SW 1271 (cell line): ENCODE measurements around the gene SERPINA4.
A peak's percentile ranks its signal among the peaks of the same experiment; 100 is the strongest.

ENCODE experiments used
- DNase-seq, 2 experiments: peaks; one replicate each; lab custom pipeline; 2025; lab: John Stamatoyannopoulos, UW

Gene SERPINA4

DNA sequence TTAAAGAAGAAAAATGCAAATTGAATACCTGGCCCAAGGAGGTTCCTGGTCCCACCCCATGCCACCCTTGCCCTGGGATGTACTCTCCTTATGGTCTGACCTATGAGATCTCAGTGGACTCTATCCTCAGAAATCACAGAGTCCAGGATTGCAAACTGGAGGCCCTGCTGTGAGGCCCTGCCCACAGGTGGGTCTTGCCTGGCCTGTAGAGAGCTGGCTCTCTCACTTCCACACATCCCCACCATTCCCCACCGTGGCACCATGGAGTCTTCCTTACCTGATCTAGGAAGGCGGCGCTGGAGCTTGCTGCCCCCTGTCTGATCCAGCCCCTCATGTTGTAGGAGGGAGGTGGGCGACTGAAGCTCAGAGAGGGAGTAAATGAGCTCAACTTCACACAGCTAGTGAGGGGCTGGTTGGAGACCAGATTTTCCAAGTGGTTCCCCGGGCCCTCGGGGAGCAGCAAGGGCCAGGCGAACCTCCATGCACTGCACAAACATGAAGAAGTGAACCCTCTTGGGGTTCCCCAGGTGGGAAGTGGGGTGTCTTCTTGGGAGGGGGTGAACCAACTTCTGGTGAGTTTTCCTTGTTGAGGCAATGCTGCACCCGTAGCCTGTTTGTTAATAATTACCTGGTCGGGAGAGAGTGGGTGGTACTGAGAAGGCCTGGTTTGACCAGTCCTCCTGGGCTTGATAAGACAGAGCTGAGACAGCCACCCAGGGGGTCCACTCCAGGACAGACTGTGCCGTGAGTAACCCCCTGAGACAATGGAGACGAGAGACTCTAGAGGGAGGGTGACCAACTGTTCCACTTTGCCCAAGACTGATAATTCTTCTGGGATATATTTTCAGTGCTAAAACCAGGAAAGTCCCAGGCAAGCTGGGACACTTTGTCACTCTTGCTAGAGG lies at the start of gene SERPINA4:
TSS of gene SERPINA4 (plus strand) at position 692 of the 905 bp plus-strand sequence. CDS start 2,041 bp downstream, outside the sequence.
- no peak for DNase-seq

GRCh38 chr14:94514351-94514750 lies 46.9 kb upstream of the SERPINA4 start:
- no peak for DNase-seq

DNA sequence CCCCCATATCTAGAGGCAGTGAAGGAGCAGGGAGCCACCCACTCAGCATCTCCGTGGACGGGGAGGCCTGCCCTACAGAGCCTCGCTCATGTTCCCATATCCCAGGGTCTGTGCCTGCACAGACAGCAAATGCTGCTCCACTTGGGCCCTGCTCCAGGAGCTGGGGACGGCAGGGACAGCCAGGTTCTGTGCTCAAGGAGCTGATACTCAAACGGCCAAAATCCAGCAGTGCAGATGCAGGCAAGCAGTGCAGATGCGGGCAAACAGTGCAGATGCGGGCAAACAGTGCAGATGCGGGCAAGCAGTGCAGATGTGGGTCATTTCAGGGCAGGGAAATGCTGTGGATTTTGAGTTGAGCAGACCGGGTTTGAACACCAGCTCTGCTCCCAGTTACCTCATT lies 45.8 kb upstream of the SERPINA4 start:
- no peak for DNase-seq

DNA sequence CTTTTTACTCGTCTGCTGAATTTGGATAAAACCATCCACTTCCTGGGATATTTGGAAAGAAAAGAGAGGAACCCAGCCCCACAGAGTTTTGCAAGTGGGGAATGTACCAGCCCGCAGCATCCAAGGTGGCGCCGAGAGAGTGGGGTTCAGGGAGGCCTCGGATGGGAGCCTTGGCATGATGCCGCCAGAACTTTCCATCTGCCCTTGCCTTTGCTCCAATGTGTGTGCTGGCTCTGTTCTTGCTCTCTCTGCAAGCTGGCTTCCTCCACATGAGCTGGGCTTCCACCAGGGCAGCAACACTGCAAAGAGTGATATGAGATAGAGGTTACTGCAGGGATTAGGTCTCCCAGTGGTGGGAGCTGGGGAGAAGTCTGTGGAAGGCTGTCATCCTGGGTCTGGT lies 45.4 kb upstream of the SERPINA4 start:
- DNase-seq = no peak

GRCh38 chr14:94517248-94517640 lies 44.0 kb upstream of the SERPINA4 start:
- DNase-seq = no peak

GRCh38 chr14:94517641-94518257 lies 43.5 kb upstream of the SERPINA4 start:
- no peak for DNase-seq

GRCh38 chr14:94521375-94522114 lies 39.7 kb upstream of the SERPINA4 start:
- no peak for DNase-seq

DNA sequence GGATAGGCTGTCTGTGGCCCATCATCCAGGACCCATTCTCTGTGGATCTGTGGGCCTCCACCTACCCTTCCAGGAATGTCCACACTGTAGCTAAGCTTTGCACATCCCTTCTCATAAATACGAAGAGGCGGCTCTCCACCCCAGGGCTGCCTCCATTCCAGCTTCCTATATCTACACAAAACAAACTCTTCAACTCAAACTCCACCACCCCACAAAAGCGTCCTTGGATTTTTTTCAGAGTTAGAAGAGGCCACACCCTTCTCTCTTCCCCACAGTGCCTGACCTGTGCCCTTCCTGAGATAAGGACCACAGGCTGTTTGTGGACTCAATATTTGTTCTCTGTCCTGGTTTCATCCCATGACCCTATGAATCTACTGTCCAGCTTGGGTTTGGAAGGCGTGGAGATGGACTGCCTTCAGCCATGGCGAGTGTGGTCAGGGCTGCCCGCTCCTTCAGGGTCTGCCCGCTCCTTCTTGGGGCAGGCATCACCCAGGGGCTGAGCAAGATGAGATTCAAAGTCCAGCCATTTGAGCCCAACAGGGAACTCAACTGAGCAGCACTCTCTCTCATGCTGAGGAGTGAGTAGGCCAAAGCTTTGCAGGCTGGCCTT lies 39.0 kb upstream of the SERPINA4 start:
- DNase-seq = no peak

DNA sequence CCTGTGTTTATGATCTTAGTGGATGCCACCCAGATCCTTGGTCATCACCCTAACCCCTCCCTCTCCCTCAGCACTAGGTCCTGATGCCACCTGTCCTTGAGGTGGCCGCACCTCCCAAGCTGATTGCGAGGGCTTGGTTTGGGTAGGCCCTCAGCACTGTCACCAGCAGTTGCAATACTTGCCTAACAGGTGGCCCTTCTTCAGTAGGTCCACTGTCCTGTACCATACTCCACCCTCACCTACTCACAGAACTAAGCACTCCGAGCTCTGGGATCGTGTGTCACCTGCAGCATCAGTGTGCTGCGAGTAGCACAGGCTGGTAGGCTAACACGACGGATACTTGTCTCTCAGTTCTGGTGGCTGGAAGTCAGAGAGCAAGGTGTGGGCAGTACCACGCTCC lies 38.0 kb upstream of the SERPINA4 start:
- DNase-seq = no peak

GRCh38 chr14:94524093-94524492 lies 37.1 kb upstream of the SERPINA4 start:
- DNase-seq = no peak

DNA sequence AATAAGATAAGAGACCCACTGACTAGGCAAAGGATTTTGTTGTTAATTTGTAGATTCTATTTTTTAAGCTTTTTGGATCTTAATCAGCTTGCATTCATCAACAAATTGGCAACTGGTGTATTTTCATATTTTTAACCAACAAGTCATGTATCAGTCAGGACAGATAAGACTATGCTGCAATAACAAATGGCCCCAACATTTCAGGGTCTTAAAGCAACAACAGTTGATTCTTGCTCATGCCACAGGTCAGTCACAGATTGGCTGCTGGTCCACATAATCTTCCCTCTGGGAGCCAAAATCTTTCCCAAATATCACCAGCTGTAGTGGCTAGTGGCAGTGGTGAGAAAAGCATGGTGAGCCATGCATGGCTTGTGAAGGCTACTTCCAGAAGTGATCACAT lies 30.1 kb upstream of the SERPINA4 start:
- DNase-seq = no peak

GRCh38 chr14:94532447-94532846 lies 28.8 kb upstream of the SERPINA4 start:
- peak in 1 of 2 experiments; percentile 9 for DNase-seq

DNA sequence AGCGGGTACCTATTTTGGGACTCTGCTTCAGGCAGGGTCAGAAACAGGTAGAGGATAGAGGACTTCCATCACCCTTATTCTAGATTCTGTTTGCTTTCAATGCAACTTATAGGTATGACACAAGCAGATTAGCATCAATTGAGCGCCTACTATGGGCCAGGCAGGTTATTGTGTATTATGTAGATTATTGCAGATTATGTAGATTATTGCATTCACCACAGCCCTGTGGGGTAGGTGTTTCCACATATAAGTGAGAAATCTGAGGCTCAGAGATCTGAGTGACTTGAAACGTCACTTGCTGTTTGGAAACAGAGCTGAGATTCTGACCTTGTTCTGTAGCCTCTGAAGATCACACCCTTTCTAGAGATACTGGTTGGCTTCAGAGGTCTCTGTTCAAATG lies 25.7 kb upstream of the SERPINA4 start:
- DNase-seq = no peak

- DNase-seq = no peak
These were observed 24.4 kb upstream of the SERPINA4 start for GRCh38 chr14:94536836-94537235.

GRCh38 chr14:94538070-94538740 lies 23.0 kb upstream of the SERPINA4 start:
- no peak for DNase-seq

DNA sequence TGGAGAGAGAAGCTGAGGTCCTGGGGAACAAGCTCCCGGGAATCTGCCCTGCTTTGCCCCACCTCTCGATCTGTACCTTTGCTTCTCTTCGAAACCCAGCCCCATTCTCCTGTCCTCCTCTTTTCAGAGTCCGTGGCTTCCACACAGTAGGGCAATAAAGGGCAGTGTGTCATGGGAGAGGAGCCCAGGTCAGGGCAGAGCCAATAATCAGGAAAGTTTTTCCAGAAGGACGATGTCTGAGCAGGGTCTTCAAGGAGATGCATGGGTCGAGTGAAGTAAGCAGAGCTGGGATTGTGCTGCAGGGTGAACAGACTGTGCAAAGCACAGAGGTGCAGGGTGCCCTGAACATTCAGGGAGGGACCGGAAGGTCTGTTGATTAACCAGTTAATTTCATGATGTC lies 22.1 kb upstream of the SERPINA4 start:
- DNase-seq = no peak

DNA sequence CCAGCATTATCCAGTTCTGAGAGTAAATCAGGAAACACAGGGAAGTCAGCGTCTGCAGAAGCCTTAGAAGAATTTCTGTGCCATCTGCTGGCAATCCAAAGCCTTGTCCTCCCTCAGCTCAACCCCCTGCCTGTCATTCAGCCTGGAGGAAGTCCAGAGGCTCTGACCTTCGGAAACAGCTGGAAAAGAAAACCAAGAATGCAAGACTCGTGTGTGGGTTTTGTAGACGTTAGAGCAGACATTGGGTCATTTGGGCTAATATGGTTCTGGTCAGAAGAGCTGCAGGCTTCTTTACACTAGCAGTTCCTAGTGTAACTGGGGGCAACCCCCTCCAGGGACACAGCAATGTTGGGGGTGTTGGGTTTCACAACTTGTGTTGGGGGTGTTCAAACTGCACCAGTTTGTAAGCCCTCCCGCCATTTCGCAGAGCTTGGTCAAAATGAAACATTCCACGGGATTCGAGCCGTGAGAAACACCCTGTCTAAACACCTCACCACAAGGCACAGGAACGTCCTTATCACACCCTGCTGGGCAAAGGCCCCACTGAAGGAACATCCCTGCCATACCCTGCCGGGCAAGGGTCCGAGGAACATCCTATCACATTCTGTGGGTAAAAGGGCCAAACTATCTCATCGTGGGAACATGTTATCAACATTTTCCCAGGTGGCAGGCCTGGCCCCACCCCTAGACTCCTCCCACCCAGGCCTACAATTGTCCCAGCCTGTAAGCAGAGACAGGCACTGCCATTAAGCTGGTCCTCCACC lies 21.0 kb upstream of the SERPINA4 start:
- DNase-seq = peak in 1 of 2 experiments; percentile 17

DNA sequence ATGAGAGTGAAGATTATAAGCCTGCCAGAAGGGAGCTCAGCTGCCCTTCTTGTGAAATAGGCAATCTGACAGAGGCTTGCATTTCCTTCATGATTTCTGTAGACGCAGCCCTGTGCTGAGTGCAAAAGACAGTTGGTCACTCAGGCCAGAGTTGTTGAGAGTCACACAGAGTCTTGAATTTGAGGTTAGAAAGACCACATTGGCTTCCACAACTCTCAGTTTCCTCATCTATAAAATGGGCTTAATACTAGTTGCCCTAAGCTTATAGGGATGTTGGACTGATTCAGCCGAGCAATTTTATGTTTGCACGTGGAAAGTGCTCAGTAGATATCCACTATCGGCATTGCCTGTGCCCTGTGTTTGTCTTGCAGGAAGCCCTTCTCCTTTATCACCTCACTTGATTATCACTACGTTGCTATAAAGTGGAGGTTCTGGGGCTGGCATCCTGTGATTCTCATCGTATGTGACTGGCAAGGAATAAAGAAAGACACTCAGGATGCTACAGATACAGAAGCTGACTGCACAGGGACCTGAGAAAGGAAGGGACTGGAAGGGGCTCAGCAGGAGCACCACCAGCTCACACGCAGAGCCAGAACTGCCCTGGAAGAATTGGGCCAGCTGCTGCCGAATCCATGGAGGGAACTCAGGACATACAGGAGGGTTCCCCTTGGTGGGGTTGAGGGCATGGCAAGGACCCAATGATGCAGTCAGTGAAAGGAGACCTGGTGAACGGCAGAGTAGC lies 19.8 kb upstream of the SERPINA4 start:
- no peak for DNase-seq

DNA sequence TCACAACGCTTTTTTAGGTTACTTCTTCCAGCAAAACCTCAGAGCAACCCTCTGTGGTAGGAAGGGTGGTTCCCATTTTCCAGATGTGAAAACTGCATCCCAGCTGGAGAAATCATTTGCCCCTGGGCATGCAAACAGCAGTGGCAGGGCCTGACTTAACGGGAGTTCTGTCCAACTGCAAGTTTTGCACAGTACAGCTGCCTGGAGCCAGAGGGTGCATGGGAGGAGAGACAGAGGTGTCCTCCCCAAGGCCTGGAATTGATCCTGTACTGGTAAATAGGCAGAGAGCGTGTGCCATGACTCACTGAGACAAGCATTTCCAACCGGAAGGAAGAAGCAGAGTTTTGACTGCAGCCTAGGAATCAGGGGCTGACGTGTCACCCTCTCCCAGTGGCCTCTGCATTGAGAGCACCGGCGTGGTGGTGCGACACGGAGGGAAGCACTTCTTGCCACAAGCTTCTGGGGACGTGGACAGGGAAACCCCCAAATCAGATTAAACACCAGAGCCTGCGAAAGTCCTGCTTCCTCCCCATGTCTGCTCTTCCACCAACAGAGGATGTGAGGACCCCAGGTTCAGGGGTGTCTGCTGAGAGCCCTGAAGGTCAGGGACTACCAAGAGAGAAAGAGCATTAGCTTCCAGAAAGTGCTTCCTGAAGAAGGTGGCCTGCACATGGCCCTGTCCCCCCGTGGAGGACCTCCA lies 19.0 kb upstream of the SERPINA4 start:
- peak in 1 of 2 experiments; percentile 67 for DNase-seq
